Stimulated activated CD4-positive, alpha-beta T cell treated with anti-CD3 and anti-CD28 coated beads, Interleukin-1b, Interleukin-23, amount 100 ng/mL, for 1 hour (primary cell): ENCODE measurements around the gene CIROP.
A peak's percentile ranks its signal among the peaks of the same experiment; 100 is the strongest.

ENCODE experiments used
- DNase-seq, 2 donors: peaks; one replicate each; pipeline ENCODE4 v3.0.0-alpha.2; 2020; ENCODE audit warnings: low read depth in 2 of 2

Gene CIROP

DNA sequence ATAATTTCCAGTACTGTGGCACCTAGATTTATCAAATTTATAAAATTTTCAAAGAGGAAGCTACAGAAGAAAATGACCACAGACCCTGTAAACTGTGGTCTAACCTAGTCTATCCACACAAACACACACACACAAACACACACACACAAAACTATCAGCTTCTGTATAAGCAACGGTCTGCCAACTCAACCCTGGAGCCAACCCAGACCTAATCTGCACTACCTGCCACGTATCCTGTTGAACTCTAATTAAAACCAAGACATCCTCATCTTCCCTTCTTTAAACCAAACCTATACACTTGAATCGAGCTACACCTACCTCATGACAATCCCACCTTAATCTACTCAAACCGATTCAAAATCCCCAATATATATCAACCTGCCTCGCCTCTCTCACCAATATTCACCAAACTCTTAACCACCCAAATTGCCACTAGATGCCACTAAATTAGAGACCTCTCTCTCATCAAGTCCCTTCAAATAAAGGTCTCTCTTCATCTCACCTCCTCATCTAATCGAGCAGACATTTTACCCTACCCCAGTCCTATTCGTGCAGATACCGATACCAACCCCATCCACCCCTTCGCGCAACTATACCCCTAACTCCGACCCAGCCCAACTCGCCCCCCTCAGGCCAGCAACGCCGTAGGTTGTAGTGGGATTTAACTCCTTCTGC, 10.7 kb downstream of the CIROP start:
- DNase-seq: no peak

DNA sequence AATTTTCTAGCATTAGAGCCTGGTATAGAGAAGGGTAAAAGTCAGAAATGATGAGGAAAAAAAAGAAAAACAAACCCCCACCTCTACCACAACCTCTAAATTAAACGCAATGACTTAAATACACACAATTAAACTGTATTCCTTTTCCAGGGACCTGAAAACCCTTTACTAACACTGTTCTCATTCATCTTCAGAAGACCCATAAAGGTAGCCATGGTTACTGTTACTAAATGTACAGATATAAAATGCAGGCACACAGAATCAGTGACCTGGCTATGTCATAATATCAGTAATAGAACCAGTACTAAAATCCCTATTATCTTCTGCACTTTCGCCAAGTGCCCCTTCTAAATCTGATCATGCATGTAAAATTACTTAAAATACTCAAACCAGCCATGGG, 11.3 kb downstream of the CIROP start:
- no peak for DNase-seq

DNA sequence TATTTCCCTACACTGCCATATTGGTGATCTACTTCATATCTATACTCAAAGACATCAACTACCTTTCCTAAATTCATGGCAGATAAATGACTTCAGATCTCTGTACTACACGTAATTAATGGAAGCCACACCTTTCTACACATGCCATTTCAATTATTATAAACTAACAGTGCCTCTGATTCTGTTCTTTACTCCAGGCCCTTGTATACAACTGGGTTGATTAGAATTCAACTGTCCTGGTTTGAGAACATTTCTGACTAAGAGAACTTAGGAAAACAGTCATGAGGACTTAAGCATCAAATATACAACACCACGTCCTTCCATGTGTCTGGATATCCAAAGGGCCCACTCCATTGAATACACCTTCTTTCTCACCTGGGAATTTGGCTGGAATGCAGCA, 11.7 kb downstream of the CIROP start:
- no peak for DNase-seq

- no peak for DNase-seq
Measured at GRCh38 chr14:23091294-23092225, 13.2 kb downstream of the CIROP start.

DNA sequence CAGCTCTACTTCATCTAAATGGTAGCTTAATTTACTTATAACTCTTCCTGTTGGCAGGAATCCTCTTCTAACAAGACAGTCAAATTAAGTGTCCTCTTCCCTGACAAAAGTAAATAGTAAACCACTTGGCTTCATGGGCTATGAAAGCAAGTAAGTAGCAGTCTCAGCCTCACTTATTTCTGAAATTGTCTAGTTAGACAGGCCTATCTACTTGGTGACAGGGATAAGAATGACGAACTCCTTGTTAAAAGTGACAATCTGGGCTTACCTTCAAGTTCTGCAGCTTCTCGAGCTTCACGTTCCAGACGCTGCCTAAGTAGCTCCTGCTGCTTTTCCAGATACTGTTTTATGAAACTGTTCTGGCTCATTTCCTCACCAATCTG, 14.5 kb downstream of the CIROP start:
- DNase-seq: no peak

- DNase-seq: no peak
Measured at GRCh38 chr14:23089498-23090253, 15.1 kb downstream of the CIROP start.

DNA sequence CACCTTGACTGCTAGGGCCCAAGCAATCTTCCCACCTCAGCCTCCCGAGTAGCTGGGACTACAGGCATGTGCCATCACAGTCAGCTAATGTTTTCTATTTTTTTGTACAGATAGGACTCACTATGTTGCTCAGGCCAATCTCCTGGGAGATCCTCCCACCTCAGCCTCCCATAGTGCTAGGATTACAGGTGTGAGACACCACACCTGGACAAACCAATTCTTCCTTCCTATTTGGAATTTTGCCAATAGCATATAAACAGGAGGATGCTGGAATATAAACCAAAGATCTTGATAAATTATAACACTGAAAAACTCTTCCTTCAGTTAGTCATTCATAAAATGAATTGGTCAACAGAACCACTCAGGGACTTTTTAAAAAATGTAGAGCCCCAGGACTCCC, 18.2 kb downstream of the CIROP start:
- DNase-seq: no peak

GRCh38 chr14:23085458-23085857, 19.3 kb downstream of the CIROP start:
- DNase-seq: no peak

DNA sequence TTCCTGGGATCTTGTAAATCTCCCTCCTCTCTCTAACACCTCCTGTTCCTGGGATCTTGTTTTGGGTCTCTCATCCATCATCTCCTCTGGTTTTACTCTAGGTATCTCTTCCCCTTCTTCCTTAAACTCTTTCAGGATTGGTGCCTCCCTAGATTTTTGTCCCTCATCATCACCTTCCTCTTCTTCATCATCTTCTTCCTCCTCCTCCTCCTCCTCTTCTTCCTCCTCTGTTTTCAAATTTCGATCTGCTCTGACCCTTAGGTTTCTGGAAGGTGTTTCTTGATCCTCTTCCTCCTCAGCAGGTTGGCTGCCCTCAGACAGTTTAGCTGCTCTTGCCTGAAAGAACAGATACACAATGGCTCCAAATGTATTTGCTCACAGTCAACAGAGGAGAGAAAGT, 24.3 kb downstream of the CIROP start:
- no peak for DNase-seq

- DNase-seq: no peak
Measured at GRCh38 chr14:23079716-23080115, 25.1 kb downstream of the CIROP start.

DNA sequence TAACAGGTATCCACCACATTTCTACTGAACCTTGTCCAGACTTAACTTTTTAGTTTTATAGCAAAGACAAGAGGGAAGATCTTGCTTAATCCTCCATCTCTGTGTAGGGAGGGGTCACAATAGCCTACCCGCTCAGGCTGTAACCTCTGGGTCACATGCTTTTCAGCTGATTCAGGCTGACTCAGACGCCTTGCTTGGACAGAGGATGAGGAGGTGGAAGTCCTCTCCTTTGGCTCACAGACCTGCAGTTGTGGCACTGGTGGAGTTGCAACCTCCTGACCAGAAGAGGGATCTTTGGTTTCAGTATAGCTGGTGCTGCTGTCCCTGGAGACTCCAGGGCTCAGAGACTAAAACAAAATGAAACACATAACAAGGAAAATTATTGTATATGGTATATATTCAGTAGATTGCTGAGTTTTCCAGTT, 26.1 kb downstream of the CIROP start:
- DNase-seq: no peak

DNA sequence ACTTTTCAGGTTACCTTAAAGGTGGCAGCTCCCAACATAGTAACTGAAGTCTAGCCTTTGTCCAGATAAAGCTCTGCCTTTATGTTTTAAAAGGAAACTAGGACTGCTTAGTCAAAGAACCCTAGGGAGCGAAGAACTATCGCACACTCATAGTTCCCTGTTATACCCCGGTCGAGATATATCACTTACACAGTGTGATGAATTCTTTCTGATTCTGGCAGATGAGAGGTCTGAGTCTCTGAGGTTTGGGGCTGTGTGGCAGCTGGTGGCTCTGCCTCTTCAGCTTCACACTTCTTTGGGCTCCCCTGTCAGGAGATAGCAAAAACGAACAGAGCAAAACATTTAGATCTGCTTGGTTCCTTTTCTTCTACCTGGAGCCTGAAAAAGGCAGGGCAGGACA, 26.8 kb downstream of the CIROP start:
- DNase-seq: no peak

DNA sequence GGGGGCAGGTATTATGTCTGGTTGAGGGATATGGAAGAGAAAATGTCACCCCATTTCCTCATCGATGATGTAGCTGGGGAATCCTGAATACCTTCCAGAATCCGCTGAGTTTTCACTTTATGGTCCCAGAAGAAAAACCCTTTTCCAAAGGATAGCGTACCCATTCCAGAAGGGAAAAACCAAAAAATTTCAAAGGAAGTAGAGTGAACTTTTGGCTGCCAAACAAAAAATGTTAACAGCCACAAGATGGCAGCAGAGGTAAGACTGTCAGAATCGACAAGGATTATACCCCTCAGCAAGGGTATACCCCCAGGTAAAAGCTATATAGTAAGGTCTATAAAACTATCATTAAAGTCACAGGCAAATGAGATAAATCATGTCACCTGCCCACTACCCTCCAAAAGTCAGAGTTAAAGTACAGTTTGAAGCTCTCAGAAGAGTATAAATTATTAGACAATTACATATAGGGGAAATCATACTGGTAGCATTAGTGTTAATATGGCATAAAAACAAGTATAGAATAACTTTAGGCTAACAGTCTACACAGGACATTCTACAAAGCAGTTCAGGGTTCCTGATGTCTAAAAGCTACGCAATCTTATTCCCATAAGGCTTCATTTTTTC, 27.9 kb downstream of the CIROP start:
- no peak for DNase-seq

- no peak for DNase-seq
Measured at GRCh38 chr14:23074906-23075305, 29.9 kb downstream of the CIROP start.

DNA sequence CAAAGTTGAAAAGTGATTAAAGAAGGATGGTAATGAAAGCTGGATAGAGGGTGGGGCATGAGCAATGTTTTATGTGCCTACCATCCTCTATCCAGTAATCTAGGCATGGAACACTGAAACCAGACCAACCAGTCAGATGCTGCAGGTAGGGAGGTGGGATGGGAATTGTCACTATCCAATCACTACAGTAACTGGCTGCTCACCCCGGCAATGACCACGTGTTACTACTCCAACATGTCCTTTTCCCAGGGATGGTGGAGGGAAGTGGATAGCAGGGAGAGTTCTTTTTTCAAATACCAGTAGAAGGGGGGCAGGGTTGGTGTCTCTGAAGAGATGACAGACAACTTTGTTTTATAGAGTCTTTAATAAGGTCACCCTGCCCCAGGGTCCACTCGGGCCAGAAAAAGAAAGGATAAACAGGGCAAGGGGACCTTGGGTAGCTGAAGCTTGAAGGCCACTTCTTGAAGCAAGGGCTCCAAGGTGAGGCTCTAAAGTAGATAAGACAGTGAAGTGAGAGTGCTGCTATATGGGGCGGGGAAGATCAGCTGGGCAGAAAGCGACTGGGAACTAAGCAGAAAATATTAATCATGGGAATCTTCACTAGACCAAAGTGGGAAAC, 32.8 kb downstream of the CIROP start:
- DNase-seq: no peak

- DNase-seq: peak; percentile 23 to 59
Measured at GRCh38 chr14:23071244-23071920, 33.4 kb downstream of the CIROP start.

- DNase-seq: no peak
Measured at GRCh38 chr14:23070262-23071129, 34.3 kb downstream of the CIROP start.

DNA sequence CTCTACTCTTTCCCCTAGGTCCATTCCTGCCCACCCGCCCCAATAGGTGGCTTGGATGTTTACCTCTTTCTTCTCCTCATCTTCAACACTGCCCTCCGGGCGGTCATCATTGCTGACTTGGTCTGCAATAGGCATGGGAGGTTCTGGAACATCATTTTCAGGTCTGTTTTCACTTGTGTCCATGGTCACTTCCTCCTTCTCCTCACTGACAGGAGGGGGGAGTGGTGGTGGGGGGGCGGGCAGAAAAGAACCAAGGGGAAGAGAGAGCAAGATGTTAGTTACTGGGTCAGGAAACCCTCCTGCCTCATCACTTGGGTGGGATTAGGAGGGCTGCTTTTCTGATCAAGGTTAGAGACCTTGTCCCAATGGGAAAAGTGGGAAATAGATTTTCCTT, 35.4 kb downstream of the CIROP start:
- DNase-seq: no peak

GRCh38 chr14:23068789-23069412, 35.9 kb downstream of the CIROP start:
- DNase-seq: peak; percentile 45 to 49
